ENCODE measurements around the gene ATG16L2.

DNA sequence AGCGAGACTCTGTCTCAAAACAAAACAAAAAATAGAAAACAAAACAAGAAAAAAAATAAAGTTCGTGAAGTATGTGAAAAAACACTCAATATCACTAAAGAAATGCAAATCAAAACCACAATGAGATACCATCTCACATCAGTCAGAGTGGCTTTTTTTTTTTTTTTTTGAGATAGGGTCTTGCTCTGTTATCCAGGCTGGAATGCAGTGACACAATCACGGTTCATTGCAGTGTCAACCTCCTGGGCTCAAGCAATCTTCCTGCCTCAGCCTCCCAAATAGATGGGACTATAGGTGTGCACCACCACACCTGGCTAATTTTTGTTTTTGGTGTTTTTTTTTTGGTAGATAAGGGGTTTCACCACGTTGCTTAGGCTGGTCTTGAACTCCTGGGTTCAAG lies 37.5 kb downstream of the ATG16L2 start:
- TF ChIP-seq, protein P1, sequence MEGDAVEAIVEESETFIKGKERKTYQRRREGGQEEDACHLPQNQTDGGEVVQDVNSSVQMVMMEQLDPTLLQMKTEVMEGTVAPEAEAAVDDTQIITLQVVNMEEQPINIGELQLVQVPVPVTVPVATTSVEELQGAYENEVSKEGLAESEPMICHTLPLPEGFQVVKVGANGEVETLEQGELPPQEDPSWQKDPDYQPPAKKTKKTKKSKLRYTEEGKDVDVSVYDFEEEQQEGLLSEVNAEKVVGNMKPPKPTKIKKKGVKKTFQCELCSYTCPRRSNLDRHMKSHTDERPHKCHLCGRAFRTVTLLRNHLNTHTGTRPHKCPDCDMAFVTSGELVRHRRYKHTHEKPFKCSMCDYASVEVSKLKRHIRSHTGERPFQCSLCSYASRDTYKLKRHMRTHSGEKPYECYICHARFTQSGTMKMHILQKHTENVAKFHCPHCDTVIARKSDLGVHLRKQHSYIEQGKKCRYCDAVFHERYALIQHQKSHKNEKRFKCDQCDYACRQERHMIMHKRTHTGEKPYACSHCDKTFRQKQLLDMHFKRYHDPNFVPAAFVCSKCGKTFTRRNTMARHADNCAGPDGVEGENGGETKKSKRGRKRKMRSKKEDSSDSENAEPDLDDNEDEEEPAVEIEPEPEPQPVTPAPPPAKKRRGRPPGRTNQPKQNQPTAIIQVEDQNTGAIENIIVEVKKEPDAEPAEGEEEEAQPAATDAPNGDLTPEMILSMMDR (conservative IDR thresholded peaks at IDR 0.05), result no peak
- TF ChIP-seq EZH2 (IDR thresholded peaks at IDR 0.05; ENCODE audit: low read depth), result no peak
